Activated CD8-positive, alpha-beta memory T cell treated with anti-CD3 and anti-CD28 coated beads, Interleukin-2, amount 50 U/mL, for 24 hours (primary cell): Measurements from ENCODE around the gene C19orf47.
A peak's percentile ranks its signal among the peaks of the same experiment; 100 is the strongest.

Experiments used
- DNase-seq: peaks from one replicate; pipeline ENCODE4 v3.0.0-alpha.2; 2020; ENCODE audit errors: extremely low read depth

Gene C19orf47

DNA sequence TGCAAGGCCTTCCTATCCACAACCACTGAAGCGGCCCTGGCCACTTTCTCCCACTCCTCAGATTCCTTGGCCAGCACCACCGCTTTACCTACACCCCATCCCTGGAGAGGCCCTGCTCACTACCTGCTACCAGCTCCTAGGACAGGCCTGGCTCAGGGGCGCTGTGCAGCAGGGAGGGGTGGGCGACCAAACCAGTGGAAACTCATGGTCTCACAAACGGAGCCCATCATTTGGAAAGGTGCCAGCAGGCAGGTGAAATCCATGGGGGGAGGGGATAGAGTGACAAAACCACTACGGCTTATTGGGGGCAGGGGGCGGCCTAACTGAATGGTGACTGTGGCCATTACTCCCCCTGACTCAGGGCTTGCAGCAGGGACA, 27.6 kb downstream of the C19orf47 start:
- DNase-seq: no peak

- DNase-seq: no peak
Observed at GRCh38 chr19:40317338-40317737, 30.9 kb downstream of the C19orf47 start.

- DNase-seq: no peak
Observed at GRCh38 chr19:40315812-40316470, 32.3 kb downstream of the C19orf47 start.

GRCh38 chr19:40314656-40315055, 33.5 kb downstream of the C19orf47 start:
- DNase-seq: no peak

- DNase-seq: no peak
Observed at GRCh38 chr19:40313229-40313983, 34.8 kb downstream of the C19orf47 start.

- DNase-seq: no peak
Observed at GRCh38 chr19:40312533-40312932, 35.7 kb downstream of the C19orf47 start.

DNA sequence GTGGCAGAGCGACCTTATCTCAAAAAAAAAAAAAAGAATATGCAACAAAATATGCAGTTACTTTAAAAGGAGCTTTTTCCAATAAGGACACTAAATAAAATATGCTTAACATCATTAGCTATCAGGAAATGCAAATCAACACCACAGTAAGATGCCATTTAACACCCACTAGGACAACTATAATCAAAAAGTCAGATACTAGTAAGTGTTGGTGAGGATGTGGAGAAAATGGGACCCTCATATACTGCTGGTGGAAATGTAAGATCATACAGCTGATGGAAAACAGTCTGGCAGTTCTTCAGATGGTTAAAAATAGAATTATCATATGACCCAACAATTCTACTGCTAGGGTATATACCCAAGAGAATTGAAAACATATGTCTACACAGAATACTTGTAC, 38.5 kb downstream of the C19orf47 start:
- DNase-seq: no peak

DNA sequence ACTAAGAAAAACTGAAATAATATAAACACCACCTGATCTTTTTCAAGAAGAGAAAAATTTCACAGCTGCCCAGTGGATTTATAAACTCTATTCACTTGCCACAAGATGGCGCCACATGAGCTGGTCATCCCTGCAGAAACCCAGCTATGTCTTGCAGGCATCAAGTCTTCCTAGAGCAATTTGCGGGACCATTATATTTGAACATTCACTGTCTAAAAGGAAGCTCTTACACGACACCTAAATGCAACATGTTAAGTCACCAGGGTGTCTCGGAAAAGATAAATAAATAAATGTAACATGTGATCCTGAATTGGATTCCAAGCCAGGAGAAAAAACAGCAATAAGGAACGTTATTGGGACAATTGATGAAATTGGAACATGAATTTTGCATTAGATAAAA, 42.8 kb downstream of the C19orf47 start:
- peak; percentile 29 for DNase-seq

- DNase-seq: no peak
Observed at GRCh38 chr19:40304306-40304705, 43.9 kb downstream of the C19orf47 start.

DNA sequence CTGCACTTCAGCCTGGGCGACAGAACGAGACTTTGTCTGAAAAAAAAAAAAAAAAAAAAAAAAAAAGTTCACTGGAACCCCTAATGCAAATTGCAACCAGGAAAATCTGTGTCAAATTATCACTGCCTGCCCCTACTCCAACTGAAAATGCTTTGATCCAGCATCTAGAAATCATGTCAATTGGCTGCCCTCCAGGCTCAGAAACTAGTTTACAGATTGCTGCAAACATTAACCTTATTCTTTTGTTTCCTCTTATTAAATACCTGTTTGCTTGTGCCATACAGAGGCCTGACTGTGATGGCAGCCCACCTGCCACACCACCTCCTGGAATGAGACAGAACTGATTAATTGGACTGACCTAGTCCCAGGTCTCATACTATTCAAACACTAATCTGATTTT, 44.4 kb downstream of the C19orf47 start:
- no peak for DNase-seq

DNA sequence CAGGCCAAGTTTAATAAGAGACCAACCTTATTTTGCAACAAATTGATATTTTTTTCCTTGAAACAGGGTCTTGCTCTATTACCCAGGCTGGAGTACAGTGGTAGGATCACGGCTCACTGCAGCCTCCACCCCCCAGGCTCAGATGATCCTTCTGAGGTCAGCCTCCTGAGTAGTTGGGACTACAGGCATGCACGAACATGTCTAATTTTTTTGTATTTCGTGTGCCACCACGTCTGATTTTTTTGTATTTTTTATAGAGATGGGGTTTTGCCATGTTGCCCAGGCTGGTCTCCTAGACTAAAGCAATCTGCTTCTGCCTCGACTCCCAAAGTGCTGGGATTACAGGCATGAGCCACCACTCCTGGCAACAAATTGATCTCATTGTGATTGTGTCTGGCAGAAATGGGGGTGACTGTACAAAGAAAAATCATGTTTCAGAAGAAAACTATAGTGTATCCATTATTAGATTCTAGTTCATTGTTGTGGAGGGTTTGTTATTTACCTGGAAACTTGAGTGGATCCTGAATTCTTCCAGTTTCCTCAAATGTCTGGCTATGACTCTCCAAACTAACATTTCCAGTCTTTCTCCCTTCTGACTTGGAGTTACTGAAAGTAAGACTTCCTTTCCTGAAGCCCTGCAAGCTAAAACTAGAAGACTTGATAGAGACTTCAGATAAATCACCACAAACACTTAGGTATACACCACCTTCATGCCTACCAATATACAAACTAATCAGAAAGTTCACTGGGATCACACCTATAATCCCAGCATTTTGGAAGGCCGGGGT, 45.8 kb downstream of the C19orf47 start:
- DNase-seq: no peak

GRCh38 chr19:40300668-40301067, 47.5 kb downstream of the C19orf47 start:
- DNase-seq: no peak

DNA sequence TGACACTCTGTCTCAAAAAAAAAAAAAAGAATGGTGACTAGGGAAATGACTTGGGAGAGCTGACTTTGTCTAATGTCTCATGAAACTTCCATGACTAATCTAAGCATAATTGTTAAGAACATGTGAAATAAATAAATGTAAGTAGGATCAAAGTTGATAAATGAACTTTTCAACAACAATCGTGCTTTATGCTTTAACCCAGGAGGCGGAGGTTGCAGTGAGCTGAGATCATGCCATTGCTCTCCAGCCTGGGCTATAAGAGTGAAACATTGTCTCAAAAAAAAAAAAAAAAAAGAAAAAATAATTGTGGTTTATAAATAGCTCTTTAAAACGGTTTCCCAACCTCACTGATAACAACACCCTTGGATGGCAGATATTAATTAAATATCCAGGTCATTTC, 50.2 kb downstream of the C19orf47 start:
- no peak for DNase-seq

GRCh38 chr19:40294560-40294959, 53.6 kb downstream of the C19orf47 start:
- no peak for DNase-seq

DNA sequence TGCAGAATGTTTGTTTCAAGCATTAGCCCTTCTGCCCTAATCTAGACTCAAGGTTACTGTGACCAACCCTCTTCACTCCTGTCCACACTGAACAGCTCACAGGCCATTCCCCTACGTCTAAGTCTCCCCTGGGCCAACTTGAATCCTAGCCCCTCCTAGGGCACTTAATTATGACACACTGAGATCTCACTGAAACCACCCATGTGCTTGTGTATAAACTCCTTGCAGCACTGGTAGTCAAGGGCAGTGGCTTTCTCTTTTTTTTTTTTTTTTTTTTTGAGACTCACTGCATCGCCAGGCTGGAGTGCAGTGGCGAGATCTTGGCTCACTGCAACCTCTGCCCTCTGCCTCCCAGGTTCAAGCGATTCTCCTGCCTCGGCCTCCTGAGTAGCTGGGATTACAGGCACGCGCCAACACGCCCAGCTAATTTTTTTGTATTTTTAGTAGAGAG, 61.2 kb downstream of the C19orf47 start:
- DNase-seq: no peak

GRCh38 chr19:40286235-40286970, 61.8 kb downstream of the C19orf47 start:
- DNase-seq: no peak

DNA sequence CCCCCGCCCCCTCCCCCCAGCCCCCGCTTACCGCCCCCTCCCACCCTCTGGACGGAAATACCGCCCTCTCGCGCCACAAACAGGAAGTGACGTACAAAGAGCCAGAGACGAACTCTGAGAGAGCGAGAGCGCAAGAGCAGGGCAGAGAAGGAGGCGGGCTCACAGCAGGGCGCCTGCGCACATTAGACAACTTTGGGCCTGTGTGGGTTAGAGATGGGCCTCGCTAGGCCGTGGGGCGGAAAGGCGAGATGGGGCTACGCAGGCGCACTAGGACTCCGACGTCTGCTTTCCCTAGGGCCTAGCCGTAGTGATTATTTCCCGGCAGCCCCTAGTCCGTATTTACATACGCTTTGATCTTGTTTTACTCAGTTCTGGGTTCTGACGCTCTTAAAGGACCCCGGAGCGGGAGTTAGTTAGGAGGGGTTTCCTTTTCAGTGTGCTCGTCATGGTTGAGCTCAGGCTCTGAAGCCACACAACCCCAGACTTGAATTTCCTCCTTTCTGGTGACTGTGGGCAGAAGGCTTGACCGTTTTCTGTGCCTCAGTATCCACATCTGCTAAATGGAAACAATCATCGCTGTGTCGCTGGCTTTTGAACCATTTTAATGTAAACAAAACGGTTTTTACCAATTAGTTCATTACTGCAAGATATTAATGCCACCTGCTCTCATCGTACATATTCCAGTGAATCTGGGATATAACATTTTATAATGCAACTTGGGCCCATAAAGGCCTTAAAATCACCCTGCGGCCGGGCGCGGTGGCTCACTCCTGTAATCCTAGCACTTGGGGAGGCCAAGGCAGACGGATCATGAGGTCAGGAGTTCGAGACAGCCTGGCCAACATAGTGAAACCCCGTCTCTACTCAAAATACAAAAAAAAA, 62.6 kb downstream of the C19orf47 start:
- DNase-seq: peak; percentile 98

- DNase-seq: peak; percentile 31
Observed at GRCh38 chr19:40284501-40285352, 63.5 kb downstream of the C19orf47 start, which contains the start of gene AKT2. AKT2 (minus strand) TSS chr19:40285345; CDS start chr19:40265267, 20,078 bp downstream.

- no peak for DNase-seq
Observed at GRCh38 chr19:40284251-40284500, 64.0 kb downstream of the C19orf47 start.
